GM12874 (cell line): ENCODE results near the gene MYO7B.

Experiments used
- TF ChIP-seq, protein P1 (sequence below): IDR thresholded peaks from 2 replicates; pipeline ENCODE4 v1.5.1; 2011; ENCODE audit warnings: low read depth, mild to moderate bottlenecking, control low read depth, low read length, moderate library complexity; ENCODE audit not compliant: insufficient read depth

The MYO7B gene

DNA sequence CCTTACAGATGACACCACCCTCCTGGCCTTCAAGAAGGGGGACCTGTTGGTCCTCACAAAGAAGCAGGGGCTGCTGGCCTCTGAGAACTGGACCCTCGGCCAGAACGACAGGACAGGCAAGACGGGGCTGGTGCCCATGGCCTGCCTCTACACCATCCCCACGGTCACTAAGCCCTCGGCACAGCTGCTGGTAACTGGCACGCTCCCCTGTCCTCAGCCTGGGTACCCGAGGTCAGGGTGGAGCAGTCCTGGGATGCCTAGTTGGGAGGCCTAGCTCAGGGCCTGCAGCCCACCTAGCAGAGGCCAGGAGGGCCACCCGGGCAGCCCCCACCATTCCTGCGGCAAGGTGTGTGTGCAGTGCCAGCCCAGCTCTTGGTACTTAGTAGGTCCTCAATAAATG is 94.2 kb downstream of the MYO7B start:
- TF ChIP-seq, protein P1, sequence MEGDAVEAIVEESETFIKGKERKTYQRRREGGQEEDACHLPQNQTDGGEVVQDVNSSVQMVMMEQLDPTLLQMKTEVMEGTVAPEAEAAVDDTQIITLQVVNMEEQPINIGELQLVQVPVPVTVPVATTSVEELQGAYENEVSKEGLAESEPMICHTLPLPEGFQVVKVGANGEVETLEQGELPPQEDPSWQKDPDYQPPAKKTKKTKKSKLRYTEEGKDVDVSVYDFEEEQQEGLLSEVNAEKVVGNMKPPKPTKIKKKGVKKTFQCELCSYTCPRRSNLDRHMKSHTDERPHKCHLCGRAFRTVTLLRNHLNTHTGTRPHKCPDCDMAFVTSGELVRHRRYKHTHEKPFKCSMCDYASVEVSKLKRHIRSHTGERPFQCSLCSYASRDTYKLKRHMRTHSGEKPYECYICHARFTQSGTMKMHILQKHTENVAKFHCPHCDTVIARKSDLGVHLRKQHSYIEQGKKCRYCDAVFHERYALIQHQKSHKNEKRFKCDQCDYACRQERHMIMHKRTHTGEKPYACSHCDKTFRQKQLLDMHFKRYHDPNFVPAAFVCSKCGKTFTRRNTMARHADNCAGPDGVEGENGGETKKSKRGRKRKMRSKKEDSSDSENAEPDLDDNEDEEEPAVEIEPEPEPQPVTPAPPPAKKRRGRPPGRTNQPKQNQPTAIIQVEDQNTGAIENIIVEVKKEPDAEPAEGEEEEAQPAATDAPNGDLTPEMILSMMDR: no peak

DNA sequence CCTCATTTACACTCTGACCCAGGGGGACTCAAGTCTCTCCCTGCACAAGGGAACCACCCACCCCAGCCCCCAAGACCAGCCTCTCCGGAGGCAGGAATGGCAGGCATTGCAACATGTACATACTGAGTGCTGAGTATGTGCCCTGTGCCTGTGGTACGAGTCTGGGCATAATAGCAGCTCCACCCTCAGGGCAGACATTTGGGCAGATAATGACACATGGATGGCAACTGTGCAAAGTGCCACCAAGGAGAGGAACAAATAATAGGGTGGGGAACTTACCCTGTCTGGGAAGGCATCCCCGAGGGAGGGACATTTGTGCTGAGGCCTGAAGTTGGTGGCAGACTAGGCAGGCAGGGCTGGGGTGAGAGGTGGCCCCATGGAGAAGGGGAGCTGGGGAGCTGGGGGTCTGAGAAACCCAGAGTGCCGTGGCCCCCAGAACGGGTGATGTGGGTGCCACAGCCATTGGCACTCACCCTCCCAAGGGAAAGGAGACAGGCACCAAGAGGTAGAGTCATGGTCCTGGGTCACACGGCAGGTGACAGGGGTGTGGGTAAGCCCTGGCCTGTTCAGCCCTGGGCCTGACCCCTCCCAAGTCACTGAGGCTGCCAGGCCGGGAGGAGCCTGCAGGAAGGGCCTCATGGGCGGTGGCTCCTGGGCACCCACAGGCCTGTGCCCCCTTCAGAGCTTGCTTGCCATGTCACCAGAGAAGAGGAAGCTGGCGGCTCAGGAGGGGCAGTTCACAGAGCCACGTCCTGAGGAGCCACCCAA is 94.8 kb downstream of the MYO7B start:
- TF ChIP-seq, protein P1: no peak

DNA sequence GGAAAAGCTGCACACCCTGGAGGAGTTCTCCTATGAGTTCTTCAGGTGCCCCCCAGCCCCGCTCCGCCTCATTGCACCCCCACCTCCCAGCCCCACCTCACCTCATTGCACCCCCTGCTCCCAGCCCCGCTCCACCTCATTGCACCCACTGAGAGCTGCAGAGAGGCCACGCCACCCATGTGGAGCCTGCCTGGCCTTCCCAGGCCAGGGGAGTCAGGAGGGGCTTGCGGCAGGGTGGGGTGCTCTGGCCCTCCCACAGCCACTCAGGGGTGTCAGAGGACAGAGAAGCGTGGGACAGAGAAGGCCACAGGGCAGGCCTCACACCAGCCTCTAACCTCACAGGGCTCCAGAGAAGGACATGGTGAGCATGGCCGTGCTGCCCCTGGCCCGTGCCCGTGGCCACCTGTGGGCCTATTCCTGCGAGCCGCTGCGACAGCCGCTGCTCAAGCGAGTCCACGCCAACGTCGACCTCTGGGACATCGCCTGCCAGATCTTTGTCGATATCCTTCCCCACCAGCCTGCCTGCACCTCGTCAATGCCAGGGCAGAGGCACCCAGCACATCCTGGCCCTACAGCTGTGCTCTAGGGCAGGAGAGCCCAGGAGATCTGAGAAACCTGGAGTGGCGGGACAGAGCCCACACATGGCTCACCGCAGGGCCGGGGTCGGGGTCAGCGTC is 95.5 kb downstream of the MYO7B start:
- TF ChIP-seq, protein P1: no peak

DNA sequence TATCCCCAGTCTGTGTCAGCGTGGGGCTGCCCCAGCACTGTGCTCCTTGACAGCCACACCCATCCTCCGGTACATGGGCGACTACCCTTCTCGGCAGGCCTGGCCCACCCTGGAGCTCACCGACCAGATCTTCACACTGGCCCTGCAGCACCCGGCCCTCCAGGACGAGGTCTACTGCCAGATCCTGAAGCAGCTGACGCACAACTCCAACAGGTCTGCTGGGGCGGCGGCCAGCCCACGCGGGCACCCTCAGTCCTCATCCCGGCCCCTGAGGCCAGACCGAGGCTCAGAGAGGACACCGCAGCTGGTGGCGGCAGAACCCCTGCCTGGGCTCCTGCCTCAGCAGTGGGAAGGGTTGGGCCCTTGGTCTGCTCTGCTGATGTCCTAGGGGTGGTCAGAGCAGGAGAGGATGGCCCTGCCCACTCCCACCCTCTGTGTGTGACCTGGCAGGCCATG is 96.1 kb downstream of the MYO7B start:
- TF ChIP-seq, protein P1: no peak

DNA sequence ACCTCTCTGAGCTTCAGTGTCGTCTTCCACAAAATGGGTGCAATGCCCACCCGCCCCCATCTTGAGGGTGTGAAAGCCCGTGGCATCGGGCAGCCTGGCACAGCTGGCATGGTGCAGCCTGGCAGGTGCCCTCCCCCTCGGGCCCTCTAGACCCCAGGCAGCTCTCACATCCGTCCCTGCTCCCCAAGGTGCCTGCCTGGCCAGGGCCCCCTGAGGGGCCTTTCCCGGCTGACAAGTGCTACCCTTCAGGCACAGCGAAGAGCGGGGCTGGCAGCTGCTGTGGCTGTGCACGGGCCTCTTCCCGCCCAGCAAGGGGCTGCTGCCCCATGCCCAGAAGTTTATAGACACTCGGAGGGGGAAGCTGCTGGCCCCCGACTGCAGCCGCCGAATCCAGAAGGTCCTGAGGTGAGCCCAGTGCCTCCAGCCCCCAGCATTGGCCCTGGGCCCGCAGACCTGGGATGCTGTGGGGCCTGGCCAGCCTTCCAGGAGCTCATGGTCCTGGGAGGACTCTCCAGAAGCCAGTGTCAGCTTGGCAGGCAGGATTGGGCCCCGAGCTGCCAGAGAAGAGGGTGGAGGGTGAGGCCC is 96.6 kb downstream of the MYO7B start:
- TF ChIP-seq, protein P1: no peak

DNA sequence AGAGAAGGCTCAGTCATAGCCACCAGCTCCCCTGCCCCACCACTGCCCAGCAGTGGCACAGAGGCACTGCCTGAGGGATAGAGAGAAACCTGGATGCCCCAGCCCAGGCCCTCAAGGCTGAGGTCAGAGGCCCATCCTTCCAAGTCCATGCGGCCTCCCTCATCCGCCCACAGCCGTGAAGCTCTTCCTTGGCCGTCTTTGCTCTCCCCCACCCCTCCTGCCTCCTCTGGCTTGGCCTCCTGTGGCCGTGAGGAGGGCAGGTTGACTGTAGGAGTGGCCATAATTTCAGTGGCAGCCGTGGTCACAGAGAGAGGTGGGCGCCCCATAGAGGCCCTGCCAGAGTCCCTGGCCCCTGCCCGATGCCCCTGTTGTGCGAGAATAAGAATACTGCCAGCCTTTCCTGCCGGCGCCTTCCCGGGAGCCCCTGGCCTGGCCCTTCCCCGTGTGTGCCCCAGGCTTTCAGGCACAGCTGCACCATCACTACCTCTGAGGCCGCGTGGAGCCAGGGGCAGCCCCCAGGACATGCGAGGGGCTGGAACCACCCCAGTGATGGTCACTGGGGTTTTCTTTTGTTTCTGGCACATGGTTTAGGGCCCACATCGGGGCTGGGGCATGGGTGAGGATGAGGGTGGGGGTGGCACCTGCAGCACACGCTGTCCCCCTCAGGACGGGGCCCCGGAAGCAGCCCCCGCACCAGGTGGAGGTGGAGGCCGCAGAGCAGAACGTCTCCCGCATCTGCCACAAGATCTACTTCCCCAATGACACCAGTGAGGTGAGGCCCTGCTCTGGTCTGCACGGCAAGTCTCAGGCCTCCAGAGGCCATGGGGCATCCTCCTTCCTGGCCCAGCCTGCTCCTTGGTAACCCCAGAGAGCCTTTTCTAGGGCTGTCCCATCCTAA is 97.4 kb downstream of the MYO7B start:
- TF ChIP-seq, protein P1: no peak
